Measurements from ENCODE around the gene SELP. TPM values are rescaled to one million over a fixed set of nuclear protein-coding genes. Genes with fewer than 3 reads are reported as not detected.
A peak's percentile ranks its signal among the peaks of the same experiment; 100 is the strongest.

The SELP gene
- total and polyA plus RNA-seq, 2 of the 13 experiments (the other 11 are each of a cell fraction or from before 2014, with no cell fraction given), result 0.11 TPM; not detected in 1

DNA sequence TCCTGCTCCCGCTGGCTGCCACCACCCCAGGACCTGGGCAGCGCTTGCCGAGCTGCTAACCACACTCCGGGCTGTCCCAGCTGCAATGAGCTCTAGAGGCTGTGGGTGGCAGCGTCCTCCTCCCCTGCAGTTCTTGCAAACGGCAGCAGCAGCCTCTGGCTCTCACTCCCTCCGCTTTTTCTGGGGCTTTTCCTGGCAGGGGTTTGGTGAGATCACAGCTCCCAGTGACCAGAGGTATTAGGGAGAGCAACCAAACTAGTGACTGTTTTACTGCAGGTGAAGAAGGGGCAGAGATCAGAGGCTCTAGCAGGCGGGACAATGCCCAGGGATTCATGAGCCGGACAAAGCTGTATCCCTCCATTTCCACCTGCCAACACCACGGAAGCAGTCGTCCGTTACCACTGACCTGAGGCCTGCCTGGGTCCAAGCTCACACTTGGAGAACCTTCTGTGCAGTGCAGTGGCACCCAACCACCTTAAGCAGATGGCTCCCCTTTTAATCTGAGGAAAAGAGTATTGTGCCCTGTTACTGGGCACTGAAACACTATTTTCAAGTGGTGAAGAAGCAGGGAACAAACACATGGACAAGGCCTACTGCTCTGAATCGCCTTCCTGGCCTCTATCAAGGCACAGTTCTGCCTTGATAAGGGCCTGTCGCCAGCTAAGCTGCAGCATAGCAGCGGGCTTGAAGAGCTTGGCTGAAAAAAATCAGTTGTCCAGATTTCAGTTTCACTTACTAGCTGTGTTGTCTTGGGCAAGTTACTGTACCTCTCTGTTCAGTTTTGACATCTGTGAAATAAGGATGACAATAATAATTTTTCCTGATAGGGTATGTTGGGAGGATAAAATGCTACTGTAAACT, 43.3 kb downstream of the SELP start, which contains the start of gene F5 (continued):
- TF ChIP-seq, protein P1, sequence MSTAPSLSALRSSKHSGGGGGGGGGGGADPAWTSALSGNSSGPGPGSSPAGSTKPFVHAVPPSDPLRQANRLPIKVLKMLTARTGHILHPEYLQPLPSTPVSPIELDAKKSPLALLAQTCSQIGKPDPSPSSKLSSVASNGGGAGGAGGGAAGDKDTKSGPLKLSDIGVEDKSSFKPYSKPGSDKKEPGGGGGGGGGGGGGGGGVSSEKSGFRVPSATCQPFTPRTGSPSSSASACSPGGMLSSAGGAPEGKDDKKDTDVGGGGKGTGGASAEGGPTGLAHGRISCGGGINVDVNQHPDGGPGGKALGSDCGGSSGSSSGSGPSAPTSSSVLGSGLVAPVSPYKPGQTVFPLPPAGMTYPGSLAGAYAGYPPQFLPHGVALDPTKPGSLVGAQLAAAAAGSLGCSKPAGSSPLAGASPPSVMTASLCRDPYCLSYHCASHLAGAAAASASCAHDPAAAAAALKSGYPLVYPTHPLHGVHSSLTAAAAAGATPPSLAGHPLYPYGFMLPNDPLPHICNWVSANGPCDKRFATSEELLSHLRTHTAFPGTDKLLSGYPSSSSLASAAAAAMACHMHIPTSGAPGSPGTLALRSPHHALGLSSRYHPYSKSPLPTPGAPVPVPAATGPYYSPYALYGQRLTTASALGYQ (CRISPR knock-in tag; IDR thresholded peaks at IDR 0.05), result 0 out of 2 replicates have a peak, but pooled peaks have one; percentile 55
- TF ChIP-seq MTA3 (CRISPR knock-in tag; IDR thresholded peaks at IDR 0.05) (no peak), ZNF772 (CRISPR knock-in tag; IDR thresholded peaks at IDR 0.05) (peak; percentile 20; the same call in 1 of the 2 replicates), JUND (CRISPR knock-in tag; IDR thresholded peaks at IDR 0.05) (no peak), SALL1 (CRISPR knock-in tag; IDR thresholded peaks at IDR 0.05) (peak; percentile 95), ZSCAN30 (CRISPR knock-in tag; IDR thresholded peaks at IDR 0.05) (no peak), FOXA3 (CRISPR knock-in tag; IDR thresholded peaks at IDR 0.05) (peak; percentile 68), RAD21 (CRISPR knock-in tag; IDR thresholded peaks at IDR 0.05) (peak; percentile 81), ZNF788 (CRISPR knock-in tag; IDR thresholded peaks at IDR 0.05; ENCODE audit: borderline replicate concordance) (no peak; the same call in 1 of the 2 replicates), FOXJ3 (CRISPR knock-in tag; IDR thresholded peaks at IDR 0.05; ENCODE audit: borderline replicate concordance) (no peak), GABPA (IDR thresholded peaks at IDR 0.05; ENCODE audit: low read depth, low read length) (no peak), GABPA (CRISPR knock-in tag; IDR thresholded peaks at IDR 0.05; ENCODE audit: low read depth) (no peak), CBX2 (IDR thresholded peaks at IDR 0.05; ENCODE audit: low read depth, low read length) (no peak), CBX2 (CRISPR knock-in tag; IDR thresholded peaks at IDR 0.05; ENCODE audit: low read depth) (no peak), ZNF331 (CRISPR knock-in tag; IDR thresholded peaks at IDR 0.05) (peak; percentile 89), NR1H2 (CRISPR knock-in tag; IDR thresholded peaks at IDR 0.05; ENCODE audit: borderline replicate concordance, low read depth) (no peak), EHMT2 (IDR thresholded peaks at IDR 0.05; ENCODE audit: borderline replicate concordance, low read depth, low read length) (no peak; the same call in 1 of the 2 replicates), ZNF720 (CRISPR knock-in tag; IDR thresholded peaks at IDR 0.05) (no peak), NFE2L2 (IDR thresholded peaks at IDR 0.05; ENCODE audit: low read length) (no peak)
- TF ChIP-seq, protein P2, sequence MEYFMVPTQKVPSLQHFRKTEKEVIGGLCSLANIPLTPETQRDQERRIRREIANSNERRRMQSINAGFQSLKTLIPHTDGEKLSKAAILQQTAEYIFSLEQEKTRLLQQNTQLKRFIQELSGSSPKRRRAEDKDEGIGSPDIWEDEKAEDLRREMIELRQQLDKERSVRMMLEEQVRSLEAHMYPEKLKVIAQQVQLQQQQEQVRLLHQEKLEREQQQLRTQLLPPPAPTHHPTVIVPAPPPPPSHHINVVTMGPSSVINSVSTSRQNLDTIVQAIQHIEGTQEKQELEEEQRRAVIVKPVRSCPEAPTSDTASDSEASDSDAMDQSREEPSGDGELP (IDR thresholded peaks at IDR 0.05; ENCODE audit: borderline replicate concordance, low read depth), result peak; percentile 62; the same call in 1 of the 2 replicates
- TF ChIP-seq, protein P3, sequence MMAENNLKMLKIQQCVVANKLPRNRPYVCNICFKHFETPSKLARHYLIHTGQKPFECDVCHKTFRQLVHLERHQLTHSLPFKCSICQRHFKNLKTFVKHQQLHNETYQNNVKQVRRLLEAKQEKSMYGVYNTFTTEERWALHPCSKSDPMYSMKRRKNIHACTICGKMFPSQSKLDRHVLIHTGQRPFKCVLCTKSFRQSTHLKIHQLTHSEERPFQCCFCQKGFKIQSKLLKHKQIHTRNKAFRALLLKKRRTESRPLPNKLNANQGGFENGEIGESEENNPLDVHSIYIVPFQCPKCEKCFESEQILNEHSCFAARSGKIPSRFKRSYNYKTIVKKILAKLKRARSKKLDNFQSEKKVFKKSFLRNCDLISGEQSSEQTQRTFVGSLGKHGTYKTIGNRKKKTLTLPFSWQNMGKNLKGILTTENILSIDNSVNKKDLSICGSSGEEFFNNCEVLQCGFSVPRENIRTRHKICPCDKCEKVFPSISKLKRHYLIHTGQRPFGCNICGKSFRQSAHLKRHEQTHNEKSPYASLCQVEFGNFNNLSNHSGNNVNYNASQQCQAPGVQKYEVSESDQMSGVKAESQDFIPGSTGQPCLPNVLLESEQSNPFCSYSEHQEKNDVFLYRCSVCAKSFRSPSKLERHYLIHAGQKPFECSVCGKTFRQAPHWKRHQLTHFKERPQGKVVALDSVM (CRISPR knock-in tag; IDR thresholded peaks at IDR 0.05), result no peak
- TF ChIP-seq, protein P4, sequence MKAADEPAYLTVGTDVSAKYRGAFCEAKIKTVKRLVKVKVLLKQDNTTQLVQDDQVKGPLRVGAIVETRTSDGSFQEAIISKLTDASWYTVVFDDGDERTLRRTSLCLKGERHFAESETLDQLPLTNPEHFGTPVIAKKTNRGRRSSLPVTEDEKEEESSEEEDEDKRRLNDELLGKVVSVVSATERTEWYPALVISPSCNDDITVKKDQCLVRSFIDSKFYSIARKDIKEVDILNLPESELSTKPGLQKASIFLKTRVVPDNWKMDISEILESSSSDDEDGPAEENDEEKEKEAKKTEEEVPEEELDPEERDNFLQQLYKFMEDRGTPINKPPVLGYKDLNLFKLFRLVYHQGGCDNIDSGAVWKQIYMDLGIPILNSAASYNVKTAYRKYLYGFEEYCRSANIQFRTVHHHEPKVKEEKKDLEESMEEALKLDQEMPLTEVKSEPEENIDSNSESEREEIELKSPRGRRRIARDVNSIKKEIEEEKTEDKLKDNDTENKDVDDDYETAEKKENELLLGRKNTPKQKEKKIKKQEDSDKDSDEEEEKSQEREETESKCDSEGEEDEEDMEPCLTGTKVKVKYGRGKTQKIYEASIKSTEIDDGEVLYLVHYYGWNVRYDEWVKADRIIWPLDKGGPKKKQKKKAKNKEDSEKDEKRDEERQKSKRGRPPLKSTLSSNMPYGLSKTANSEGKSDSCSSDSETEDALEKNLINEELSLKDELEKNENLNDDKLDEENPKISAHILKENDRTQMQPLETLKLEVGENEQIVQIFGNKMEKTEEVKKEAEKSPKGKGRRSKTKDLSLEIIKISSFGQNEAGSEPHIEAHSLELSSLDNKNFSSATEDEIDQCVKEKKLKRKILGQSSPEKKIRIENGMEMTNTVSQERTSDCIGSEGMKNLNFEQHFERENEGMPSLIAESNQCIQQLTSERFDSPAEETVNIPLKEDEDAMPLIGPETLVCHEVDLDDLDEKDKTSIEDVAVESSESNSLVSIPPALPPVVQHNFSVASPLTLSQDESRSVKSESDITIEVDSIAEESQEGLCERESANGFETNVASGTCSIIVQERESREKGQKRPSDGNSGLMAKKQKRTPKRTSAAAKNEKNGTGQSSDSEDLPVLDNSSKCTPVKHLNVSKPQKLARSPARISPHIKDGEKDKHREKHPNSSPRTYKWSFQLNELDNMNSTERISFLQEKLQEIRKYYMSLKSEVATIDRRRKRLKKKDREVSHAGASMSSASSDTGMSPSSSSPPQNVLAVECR (CRISPR knock-in tag; IDR thresholded peaks at IDR 0.05; ENCODE audit: borderline replicate concordance), result peak; percentile 82

Data from HepG2 (cell line).